GM13977 (cell line): Measurements from ENCODE around the gene LRRC59.

Experiments used
- DNase-seq: peaks from one replicate; pipeline ENCODE4 v3.0.0; 2012; ENCODE audit warnings: low spot score
- in situ Hi-C: fragments of 300-500 bp; cut with MboI; formaldehyde crosslinking; loops from one replicate; pipeline ENCODE4 v1.12.0; 2022; ENCODE audit warnings: low sequenced_read_pairs, low pct_unique_long_range_greater_than_20kb, mixed read lengths, inconsistent platforms; ENCODE audit not compliant: unreplicated experiment
- TF ChIP-seq, protein P1 (sequence below): IDR thresholded peaks from 2 replicates; pipeline ENCODE4 v1.5.1; 2012; ENCODE audit warnings: mild to moderate bottlenecking, control low read depth; ENCODE audit not compliant: insufficient read depth; ENCODE audit errors: extremely low read depth, missing control alignments

Gene LRRC59

GRCh38 chr17:50346313-50347116 lies 50.8 kb downstream of the LRRC59 start:
- peak; percentile 75 for DNase-seq
- in situ Hi-C loops = no loop called here
- TF ChIP-seq, protein P1, sequence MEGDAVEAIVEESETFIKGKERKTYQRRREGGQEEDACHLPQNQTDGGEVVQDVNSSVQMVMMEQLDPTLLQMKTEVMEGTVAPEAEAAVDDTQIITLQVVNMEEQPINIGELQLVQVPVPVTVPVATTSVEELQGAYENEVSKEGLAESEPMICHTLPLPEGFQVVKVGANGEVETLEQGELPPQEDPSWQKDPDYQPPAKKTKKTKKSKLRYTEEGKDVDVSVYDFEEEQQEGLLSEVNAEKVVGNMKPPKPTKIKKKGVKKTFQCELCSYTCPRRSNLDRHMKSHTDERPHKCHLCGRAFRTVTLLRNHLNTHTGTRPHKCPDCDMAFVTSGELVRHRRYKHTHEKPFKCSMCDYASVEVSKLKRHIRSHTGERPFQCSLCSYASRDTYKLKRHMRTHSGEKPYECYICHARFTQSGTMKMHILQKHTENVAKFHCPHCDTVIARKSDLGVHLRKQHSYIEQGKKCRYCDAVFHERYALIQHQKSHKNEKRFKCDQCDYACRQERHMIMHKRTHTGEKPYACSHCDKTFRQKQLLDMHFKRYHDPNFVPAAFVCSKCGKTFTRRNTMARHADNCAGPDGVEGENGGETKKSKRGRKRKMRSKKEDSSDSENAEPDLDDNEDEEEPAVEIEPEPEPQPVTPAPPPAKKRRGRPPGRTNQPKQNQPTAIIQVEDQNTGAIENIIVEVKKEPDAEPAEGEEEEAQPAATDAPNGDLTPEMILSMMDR = no peak

DNA sequence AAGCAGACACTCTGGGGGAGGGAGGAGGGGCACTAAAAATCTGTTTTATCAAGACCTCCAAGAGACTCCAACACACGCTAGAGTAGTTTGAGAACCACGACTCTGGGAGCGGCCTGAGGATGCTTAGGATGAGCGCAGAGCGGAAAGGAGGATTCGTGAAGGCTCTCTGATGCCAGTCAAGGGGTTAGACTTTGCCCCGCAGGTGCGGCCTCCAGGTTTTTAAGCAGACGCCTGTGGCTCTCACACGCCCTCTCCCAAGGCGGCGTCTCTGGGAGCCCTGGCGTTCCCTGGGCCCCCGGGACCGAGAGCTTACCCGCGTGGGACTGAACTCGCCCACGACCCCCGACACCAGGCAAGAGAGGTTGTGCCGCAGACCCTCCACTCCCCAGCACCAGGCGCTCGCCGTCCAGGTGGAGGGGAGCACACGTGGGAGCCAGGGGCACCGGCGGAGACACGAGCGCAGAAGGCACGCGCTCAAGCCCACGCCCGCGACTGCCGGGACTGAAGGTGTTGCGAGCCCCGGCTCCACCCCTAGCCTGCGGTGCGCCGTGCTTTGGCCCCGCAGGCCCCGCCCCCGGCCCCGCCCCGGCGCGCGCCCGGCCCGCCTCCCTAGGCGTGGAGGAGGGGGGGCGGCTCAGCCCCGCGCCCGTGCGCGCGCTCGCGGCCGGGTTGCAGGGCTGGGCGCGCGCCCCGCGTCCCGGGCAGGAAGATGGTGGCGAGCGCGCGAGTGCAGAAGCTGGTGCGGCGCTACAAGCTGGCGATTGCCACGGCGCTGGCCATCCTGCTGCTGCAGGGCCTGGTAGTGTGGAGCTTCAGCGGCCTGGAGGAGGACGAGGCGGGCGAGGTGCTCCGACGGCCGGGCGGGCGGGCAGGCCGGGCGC lies 51.7 kb downstream of the LRRC59 start, which contains the start of gene XYLT2:
Gene XYLT2 (plus strand): TSS at position 695 of the 881 bp plus-strand sequence. CDS start 15 bp downstream, at position 710.
- TF ChIP-seq, protein P1 = no peak
- peak; percentile 99 for DNase-seq
- in situ Hi-C loops = no loop called here

- in situ Hi-C loops = no loop called here
- DNase-seq = peak; percentile 14
- TF ChIP-seq, protein P1 = no peak
These were observed 52.5 kb downstream of the LRRC59 start for GRCh38 chr17:50344731-50345365.

DNA sequence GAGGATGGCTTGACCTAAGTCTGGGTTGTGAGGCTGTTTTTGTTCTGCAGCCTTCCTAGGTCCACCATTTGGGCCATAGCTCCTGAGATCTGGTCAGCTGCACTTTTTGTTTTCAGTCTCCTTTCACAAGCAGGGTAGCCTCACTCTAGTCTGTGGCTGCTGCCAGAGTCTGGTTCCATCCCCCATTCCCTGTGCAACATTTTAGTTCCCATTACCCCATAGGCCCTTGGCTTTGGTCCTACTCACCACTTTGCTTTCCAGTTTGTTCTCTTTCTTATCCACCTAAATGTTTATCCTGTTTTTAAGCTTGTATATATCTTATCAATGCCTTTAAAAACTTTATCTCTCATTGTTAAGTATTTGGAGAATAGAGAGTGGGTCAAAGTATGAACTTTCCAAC lies 57.9 kb downstream of the LRRC59 start:
- in situ Hi-C loops = no loop called here
- TF ChIP-seq, protein P1 = no peak

GRCh38 chr17:50338645-50339044 lies 58.7 kb downstream of the LRRC59 start:
- in situ Hi-C loops = no loop called here
- DNase-seq = no peak
- TF ChIP-seq, protein P1 = no peak

More for the DNA sequence above, 57.9 kb downstream of the LRRC59 start:
- DNase-seq = no peak

DNA sequence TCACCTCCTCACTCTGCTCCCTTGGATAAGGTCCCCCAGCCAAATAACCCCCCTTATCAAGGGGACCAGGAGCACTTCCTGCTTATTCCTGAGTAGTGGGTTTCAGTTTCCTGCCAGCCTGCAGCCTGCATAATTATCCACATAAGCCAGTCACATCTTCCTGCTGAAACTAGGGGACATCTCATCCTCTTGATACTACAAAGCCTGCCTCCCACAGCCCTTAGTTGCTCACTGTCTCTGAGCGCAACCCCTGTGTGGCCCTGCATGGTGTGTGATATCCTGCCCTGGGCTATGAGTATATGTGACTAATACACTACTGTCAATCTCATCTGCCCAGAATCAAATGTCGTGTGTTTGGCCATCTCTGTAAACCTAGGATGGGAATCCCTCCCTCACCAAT lies 59.4 kb downstream of the LRRC59 start:
- in situ Hi-C loops = no loop called here
- DNase-seq = no peak
- TF ChIP-seq, protein P1 = no peak
